ENCODE results near the gene XXYLT1.

Gene XXYLT1

DNA sequence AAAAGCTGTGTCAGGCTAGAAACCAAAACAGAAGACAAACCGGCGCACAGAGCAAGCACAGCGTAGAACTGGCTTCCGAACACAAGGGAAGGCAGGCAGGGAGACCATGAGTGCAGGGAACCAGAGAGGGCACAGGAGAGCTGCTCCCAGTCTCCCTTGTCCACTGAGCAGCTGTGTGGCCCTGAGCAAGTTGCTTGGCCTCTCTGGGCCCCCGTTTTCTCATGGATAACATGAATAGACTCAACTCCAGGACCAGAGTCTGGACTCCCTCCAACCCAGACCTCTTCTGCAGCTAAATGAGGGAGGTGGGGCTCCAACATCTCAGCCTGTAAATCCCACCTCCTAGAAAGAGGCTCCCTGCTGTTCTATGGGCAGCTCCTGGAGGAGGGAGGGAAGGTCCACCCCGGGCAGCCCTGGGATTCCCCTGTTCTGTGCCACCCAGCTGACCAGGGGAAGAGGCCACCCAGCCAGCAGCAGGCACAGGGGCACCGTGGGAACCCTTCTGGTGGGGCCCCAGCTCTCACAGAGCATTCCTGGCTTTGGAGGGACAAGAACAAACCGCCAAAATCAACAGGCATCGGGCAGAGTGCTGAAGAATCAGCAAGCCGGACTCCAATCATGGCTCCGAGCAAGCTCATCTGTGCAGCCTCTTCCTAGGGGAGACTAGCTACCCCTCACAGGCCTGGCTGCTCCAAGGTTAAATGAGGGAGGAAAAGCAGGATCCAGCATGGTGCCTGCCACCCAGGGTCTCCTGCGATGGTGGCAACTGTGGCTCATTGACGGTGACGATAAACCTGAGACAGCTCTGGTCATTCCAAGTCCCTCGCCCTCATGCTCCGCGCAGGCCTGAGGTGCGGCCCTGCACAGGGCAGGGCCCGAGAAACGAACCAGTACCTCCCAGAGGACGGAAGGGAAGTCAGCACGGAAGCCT, 15.1 kb downstream of the XXYLT1 start:
- no peaks in the 10 kb centered on the region for H4K20me1 ChIP-seq (ENCODE audit: insufficient read depth, low read length)
- TF ChIP-seq EZH2 (IDR thresholded peaks at IDR 0.05; ENCODE audit: borderline replicate concordance, low read length): no peak
- no peak for TF ChIP-seq CTCF (IDR thresholded peaks at IDR 0.05; ENCODE audit: low read length)
- no peak overlapping the region for H3K9ac ChIP-seq (ENCODE audit: low read length)
- no peaks in the 10 kb centered on the region for H3K9me2 ChIP-seq (ENCODE audit: low read depth, low read length)
- no peaks in the 10 kb centered on the region; the same call in 1 of the 2 replicates for H3K27me3 ChIP-seq (ENCODE audit: insufficient read depth, low read length)
- H3K4me2 ChIP-seq (ENCODE audit: low read length): no peak overlapping the region
- H3K9me3 ChIP-seq (ENCODE audit: low read length): no peaks in the 10 kb centered on the region
- H3K27ac ChIP-seq (ENCODE audit: low read depth, low read length, poor library complexity, severe bottlenecking): no peak overlapping the region
- no peaks in the 10 kb centered on the region; the same call in 1 of the 2 replicates for H3F3A ChIP-seq (ENCODE audit: insufficient read depth, low read length)
- H3K36me3 ChIP-seq (ENCODE audit: insufficient read depth, low read length): no peaks in the 10 kb centered on the region
- H2AFZ ChIP-seq (ENCODE audit: low read length): no peak overlapping the region
- no peak overlapping the region for H3K4me3 ChIP-seq (ENCODE audit: low read depth, low read length, poor library complexity, severe bottlenecking)
- no peaks in the 10 kb centered on the region for H3K79me2 ChIP-seq (ENCODE audit: insufficient read depth, low read length)
- peaks cover 22% of the 10 kb centered on the region for H3K4me1 ChIP-seq (ENCODE audit: insufficient read depth, low read length, severe bottlenecking)

- Histone ChIP-seq H4K20me1 (ENCODE audit: insufficient read depth, low read length) (no peaks in the 10 kb centered on the region), H3F3A (ENCODE audit: insufficient read depth, low read length) (no peaks in the 10 kb centered on the region; the same call in 1 of the 2 replicates), H3K36me3 (ENCODE audit: insufficient read depth, low read length) (no peaks in the 10 kb centered on the region), H3K9me3 (ENCODE audit: low read length) (no peaks in the 10 kb centered on the region), H3K4me3 (ENCODE audit: low read depth, low read length, poor library complexity, severe bottlenecking) (no peak overlapping the region), H3K4me2 (ENCODE audit: low read length) (no peak overlapping the region), H3K9me2 (ENCODE audit: low read depth, low read length) (no peaks in the 10 kb centered on the region), H3K27me3 (ENCODE audit: insufficient read depth, low read length) (no peaks in the 10 kb centered on the region; the same call in 1 of the 2 replicates), H2AFZ (ENCODE audit: low read length) (no peak overlapping the region), H3K9ac (ENCODE audit: low read length) (no peak overlapping the region), H3K79me2 (ENCODE audit: insufficient read depth, low read length) (no peaks in the 10 kb centered on the region), H3K27ac (ENCODE audit: low read depth, low read length, poor library complexity, severe bottlenecking) (no peak overlapping the region), H3K4me1 (ENCODE audit: insufficient read depth, low read length, severe bottlenecking) (peaks cover 15% of the 10 kb centered on the region)
- TF ChIP-seq EZH2 (IDR thresholded peaks at IDR 0.05; ENCODE audit: borderline replicate concordance, low read length) (no peak), CTCF (IDR thresholded peaks at IDR 0.05; ENCODE audit: low read length) (no peak)
Observed at GRCh38 chr3:195255176-195255500, 15.8 kb downstream of the XXYLT1 start.

DNA sequence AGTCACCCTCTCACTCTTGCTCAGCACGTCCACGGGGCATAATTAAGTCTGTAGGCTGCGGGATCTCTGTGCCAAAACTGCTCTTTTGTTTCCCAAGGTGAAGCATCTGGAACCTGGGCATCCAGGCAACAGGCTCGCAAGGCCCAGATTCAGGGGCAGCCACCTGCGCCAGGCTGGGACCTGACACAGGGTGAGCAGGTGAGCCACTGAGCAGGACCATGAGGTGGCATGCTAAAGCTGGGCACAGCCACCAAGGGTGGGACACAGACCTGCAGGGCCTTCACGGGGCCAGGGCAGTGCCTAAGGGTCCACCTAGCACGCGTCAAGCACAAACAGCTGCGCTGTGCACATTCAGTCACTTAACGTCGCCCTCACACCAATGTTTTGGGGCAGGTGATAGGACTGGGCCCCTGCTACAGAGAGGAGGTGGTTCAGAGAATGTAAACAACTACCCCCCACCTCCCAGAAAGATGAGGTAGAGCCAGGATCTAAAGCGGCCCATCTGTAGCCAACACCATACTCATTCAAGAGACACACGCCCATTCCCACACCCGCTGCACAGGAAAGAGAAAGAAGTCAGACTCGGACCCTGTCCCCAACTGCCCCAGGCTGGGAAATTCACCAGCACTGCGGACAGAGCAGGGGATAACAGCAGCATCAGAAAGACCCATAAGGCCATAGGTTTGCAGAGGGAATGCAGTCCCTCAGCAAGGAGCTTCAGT, 16.3 kb downstream of the XXYLT1 start:
- no peak overlapping the region for H3K4me3 ChIP-seq (ENCODE audit: low read depth, low read length, poor library complexity, severe bottlenecking)
- no peak overlapping the region for H3K27ac ChIP-seq (ENCODE audit: low read depth, low read length, poor library complexity, severe bottlenecking)
- no peak for TF ChIP-seq EZH2 (IDR thresholded peaks at IDR 0.05; ENCODE audit: borderline replicate concordance, low read length)
- TF ChIP-seq CTCF (IDR thresholded peaks at IDR 0.05; ENCODE audit: low read length): no peak
- H2AFZ ChIP-seq (ENCODE audit: low read length): no peak overlapping the region
- H3K79me2 ChIP-seq (ENCODE audit: insufficient read depth, low read length): no peaks in the 10 kb centered on the region
- H3K4me2 ChIP-seq (ENCODE audit: low read length): no peak overlapping the region
- no peaks in the 10 kb centered on the region for H4K20me1 ChIP-seq (ENCODE audit: insufficient read depth, low read length)
- H3K4me1 ChIP-seq (ENCODE audit: insufficient read depth, low read length, severe bottlenecking): peaks cover 13% of the 10 kb centered on the region
- H3K9me2 ChIP-seq (ENCODE audit: low read depth, low read length): no peaks in the 10 kb centered on the region
- no peaks in the 10 kb centered on the region; the same call in 1 of the 2 replicates for H3K27me3 ChIP-seq (ENCODE audit: insufficient read depth, low read length)
- H3K9me3 ChIP-seq (ENCODE audit: low read length): no peaks in the 10 kb centered on the region
- no peaks in the 10 kb centered on the region; the same call in 1 of the 2 replicates for H3F3A ChIP-seq (ENCODE audit: insufficient read depth, low read length)
- H3K9ac ChIP-seq (ENCODE audit: low read length): no peak overlapping the region
- H3K36me3 ChIP-seq (ENCODE audit: insufficient read depth, low read length): no peaks in the 10 kb centered on the region
